HepG2 (cell line): ENCODE measurements around the gene KIF3C. TPM values are rescaled to one million over a fixed set of nuclear protein-coding genes. Genes with fewer than 3 reads are reported as not detected.

ENCODE experiments used
- CERS6 ChIP-seq: sonication (generic); formaldehyde crosslinking; IDR thresholded peaks from 2 replicates; pipeline ENCODE4 v1.5.0; 2020; ENCODE audit warnings: missing genetic modification reagents
- EEA1 ChIP-seq: sonication (generic); formaldehyde crosslinking; IDR thresholded peaks from 2 replicates; pipeline ENCODE4 v1.5.1; 2020; ENCODE audit warnings: mild to moderate bottlenecking, missing genetic modification reagents, borderline replicate concordance
- ETV6 ChIP-seq: sonication (generic); formaldehyde crosslinking; conservative IDR thresholded peaks from 2 replicates; pipeline ENCODE4 v1.4.0; 2020; ENCODE audit warnings: missing genetic modification reagents
- GATAD2A ChIP-seq: IDR thresholded peaks from 2 replicates; pipeline ENCODE4 v1.6.1; 2016
- HNRNPUL1 ChIP-seq: fragments of 200-400 bp; formaldehyde crosslinking; IDR thresholded peaks from 2 replicates; pipeline ENCODE4 v1.6.1; 2017; ENCODE audit warnings: low read depth, mild to moderate bottlenecking, low read length, moderate library complexity
- MAF1 ChIP-seq: sonication (generic); formaldehyde crosslinking; IDR thresholded peaks from 2 replicates; pipeline ENCODE4 v1.5.0; 2020; ENCODE audit warnings: missing genetic modification reagents, borderline replicate concordance
- MAFG ChIP-seq: sonication (generic); formaldehyde crosslinking; IDR thresholded peaks from 2 replicates; pipeline ENCODE4 v1.5.1; 2020; ENCODE audit warnings: mild to moderate bottlenecking, missing genetic modification reagents
- NPAS2 ChIP-seq: sonication (generic); formaldehyde crosslinking; IDR thresholded peaks from 2 replicates; pipeline ENCODE4 v1.8.0; 2022; ENCODE audit warnings: mild to moderate bottlenecking, missing genetic modification reagents, borderline replicate concordance
- PLRG1 ChIP-seq: fragments of 450-650 bp; conservative IDR thresholded peaks from 2 replicates; pipeline ENCODE4 v1.6.1; 2016
- RFXANK ChIP-seq: IDR thresholded peaks from 2 replicates; pipeline ENCODE4 v1.6.1; 2016
- SOX6 ChIP-seq, 2 experiments: fragments of 450-650 bp in 1 of 2; sonication (generic) in 1 of 2; formaldehyde crosslinking in 1 of 2; IDR thresholded peaks; 2 replicates each; pipeline versions ENCODE4 v1.4.0 to v1.6.1; 2017 to 2020; ENCODE audit warnings: antibody characterized with exemption in 1 of 2, mild to moderate bottlenecking in 1 of 2, missing genetic modification reagents in 1 of 2
- YEATS2 ChIP-seq: sonication (generic); formaldehyde crosslinking; IDR thresholded peaks from 2 replicates; pipeline ENCODE4 v1.4.0; 2020; ENCODE audit warnings: missing genetic modification reagents, borderline replicate concordance
- ZNF20 ChIP-seq: sonication (generic); formaldehyde crosslinking; IDR thresholded peaks from 2 replicates; pipeline ENCODE4 v1.4.0; 2020; ENCODE audit warnings: mild to moderate bottlenecking, moderate library complexity, missing genetic modification reagents
- ZNF274 ChIP-seq: sonication (generic); formaldehyde crosslinking; IDR thresholded peaks from 2 replicates; pipeline ENCODE4 v1.5.1; 2020; ENCODE audit warnings: mild to moderate bottlenecking, missing genetic modification reagents
- ZNF282 ChIP-seq: fragments of 450-650 bp; IDR thresholded peaks from 2 replicates; pipeline ENCODE4 v1.6.1; 2018; ENCODE audit not compliant: partially characterized antibody
- ZNF549 ChIP-seq: sonication (generic); formaldehyde crosslinking; IDR thresholded peaks from 2 replicates; pipeline ENCODE4 v1.5.0; 2020; ENCODE audit warnings: missing genetic modification reagents
- ZNF747 ChIP-seq: sonication (generic); formaldehyde crosslinking; IDR thresholded peaks from 2 replicates; pipeline ENCODE4 v1.8.1; 2023; ENCODE audit warnings: missing genetic modification reagents, mild to moderate bottlenecking, borderline replicate concordance
- polyA plus RNA-seq, 8 experiments: library from polyadenylated mRNA; depleted of rRNA in 3 of 8; stranded (reverse) in 7 of 8; unstranded in 1 of 8; fragments of >200 nt; fragmentation: Illumina TruSeq in 4 of 8; extraction: Trizol in 4 of 8; gene quantifications; 2 replicates each; pipeline versions ENCODE4 v1.2.1 to v1.2.3, GENCODE V29; 2011 to 2016; ENCODE audit warnings: low read depth in 4 of 8, missing spikeins in 1 of 8, mixed read lengths in 1 of 8; ENCODE audit not compliant: insufficient read depth in 1 of 8
- total RNA-seq, 5 experiments: library from RNA; depleted of rRNA; stranded (reverse); fragments of >200 nt; fragmentation: Illumina TruSeq; extraction: Trizol; gene quantifications; 2 replicates each; pipeline ENCODE4 v1.2.3, GENCODE V29; 2016; ENCODE audit warnings: low read depth in 1 of 5
- TF ChIP-seq, protein P1 (sequence below): sonication (generic); formaldehyde crosslinking; IDR thresholded peaks from 2 replicates; pipeline ENCODE4 v1.4.0; 2020; ENCODE audit warnings: missing genetic modification reagents
- TF ChIP-seq, protein P2 (sequence below): sonication (generic); formaldehyde crosslinking; IDR thresholded peaks from 2 replicates; pipeline ENCODE4 v1.8.0; 2022; ENCODE audit warnings: mild to moderate bottlenecking, missing genetic modification reagents, moderate library complexity
- TF ChIP-seq, protein P3 (sequence below): sonication (generic); formaldehyde crosslinking; IDR thresholded peaks from 2 replicates; pipeline ENCODE4 v1.4.0; 2020; ENCODE audit warnings: low read depth, missing genetic modification reagents
- TF ChIP-seq, protein P4 (sequence below): conservative IDR thresholded peaks from 2 replicates; pipeline ENCODE4 v1.6.1; 2018; ENCODE audit warnings: missing genetic modification reagents

The KIF3C gene
- total and polyA plus RNA-seq, 2 of the 13 experiments (the other 11 are each of a cell fraction or from before 2014, with no cell fraction given): 3.6 to 4.9 TPM

DNA sequence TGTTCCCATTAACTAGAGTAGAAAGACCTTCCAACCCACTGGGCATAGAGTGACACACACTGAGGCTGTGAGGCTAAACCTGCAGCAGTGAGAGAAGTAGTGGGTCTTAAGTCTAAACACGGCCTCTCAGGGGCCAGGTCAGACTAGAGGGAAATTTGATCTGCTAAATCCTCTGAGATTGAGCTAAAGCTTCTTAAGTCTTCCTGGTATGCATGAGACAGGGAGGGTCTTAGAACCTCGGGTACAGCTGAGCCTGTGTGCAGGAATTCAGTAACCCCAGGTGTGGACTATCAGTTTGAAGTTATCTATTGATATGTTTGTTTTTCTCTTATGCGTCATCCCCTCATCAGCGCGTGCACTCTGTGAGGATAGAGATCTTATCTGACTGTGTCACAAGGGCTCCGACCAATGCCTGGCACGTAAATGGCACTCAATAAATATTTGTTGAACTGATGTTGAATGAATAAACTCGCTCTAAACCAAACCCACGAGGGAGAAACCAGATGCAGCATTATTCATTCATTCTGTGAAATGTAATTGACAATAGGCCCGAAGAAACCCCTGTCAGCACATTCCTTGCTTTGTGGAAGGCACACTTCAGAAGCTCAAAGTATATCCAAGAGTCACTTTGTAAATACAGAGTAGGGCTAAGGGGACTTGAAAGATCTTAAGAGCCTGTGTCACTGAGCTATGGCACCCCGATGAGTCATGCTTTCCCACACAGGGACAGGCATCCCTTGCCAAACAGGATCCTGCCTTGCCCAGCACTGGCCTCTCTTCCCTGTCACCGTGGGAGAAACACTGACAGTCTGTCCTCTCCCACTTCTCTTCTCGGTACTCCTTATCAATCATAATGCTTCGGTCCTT, 29.9 kb upstream of the KIF3C start (continued):
- TF ChIP-seq ZNF747 (CRISPR knock-in tag) (no peak), HNRNPUL1 (no peak), SOX6 (IDR thresholded peaks at IDR 0.05) (no peak), SOX6 (CRISPR knock-in tag; IDR thresholded peaks at IDR 0.05) (peak; percentile 78), MAF1 (CRISPR knock-in tag) (no peak), ZNF274 (CRISPR knock-in tag) (no peak; the same call in 1 of the 2 replicates), MAFG (CRISPR knock-in tag) (no peak), EEA1 (no peak), PLRG1 (no peak), ZNF20 (CRISPR knock-in tag) (no peak), YEATS2 (CRISPR knock-in tag) (no peak), NPAS2 (CRISPR knock-in tag) (no peak), ETV6 (CRISPR knock-in tag) (no peak), RFXANK (CRISPR knock-in tag) (no peak), ZNF282 (no peak), ZNF549 (CRISPR knock-in tag) (no peak), CERS6 (CRISPR knock-in tag) (no peak), GATAD2A (CRISPR knock-in tag) (peak; percentile 81)
- TF ChIP-seq, protein P1, sequence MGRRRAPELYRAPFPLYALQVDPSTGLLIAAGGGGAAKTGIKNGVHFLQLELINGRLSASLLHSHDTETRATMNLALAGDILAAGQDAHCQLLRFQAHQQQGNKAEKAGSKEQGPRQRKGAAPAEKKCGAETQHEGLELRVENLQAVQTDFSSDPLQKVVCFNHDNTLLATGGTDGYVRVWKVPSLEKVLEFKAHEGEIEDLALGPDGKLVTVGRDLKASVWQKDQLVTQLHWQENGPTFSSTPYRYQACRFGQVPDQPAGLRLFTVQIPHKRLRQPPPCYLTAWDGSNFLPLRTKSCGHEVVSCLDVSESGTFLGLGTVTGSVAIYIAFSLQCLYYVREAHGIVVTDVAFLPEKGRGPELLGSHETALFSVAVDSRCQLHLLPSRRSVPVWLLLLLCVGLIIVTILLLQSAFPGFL (CRISPR knock-in tag): no peak
- TF ChIP-seq, protein P2, sequence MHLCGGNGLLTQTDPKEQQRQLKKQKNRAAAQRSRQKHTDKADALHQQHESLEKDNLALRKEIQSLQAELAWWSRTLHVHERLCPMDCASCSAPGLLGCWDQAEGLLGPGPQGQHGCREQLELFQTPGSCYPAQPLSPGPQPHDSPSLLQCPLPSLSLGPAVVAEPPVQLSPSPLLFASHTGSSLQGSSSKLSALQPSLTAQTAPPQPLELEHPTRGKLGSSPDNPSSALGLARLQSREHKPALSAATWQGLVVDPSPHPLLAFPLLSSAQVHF (CRISPR knock-in tag): no peak
- TF ChIP-seq, protein P3, sequence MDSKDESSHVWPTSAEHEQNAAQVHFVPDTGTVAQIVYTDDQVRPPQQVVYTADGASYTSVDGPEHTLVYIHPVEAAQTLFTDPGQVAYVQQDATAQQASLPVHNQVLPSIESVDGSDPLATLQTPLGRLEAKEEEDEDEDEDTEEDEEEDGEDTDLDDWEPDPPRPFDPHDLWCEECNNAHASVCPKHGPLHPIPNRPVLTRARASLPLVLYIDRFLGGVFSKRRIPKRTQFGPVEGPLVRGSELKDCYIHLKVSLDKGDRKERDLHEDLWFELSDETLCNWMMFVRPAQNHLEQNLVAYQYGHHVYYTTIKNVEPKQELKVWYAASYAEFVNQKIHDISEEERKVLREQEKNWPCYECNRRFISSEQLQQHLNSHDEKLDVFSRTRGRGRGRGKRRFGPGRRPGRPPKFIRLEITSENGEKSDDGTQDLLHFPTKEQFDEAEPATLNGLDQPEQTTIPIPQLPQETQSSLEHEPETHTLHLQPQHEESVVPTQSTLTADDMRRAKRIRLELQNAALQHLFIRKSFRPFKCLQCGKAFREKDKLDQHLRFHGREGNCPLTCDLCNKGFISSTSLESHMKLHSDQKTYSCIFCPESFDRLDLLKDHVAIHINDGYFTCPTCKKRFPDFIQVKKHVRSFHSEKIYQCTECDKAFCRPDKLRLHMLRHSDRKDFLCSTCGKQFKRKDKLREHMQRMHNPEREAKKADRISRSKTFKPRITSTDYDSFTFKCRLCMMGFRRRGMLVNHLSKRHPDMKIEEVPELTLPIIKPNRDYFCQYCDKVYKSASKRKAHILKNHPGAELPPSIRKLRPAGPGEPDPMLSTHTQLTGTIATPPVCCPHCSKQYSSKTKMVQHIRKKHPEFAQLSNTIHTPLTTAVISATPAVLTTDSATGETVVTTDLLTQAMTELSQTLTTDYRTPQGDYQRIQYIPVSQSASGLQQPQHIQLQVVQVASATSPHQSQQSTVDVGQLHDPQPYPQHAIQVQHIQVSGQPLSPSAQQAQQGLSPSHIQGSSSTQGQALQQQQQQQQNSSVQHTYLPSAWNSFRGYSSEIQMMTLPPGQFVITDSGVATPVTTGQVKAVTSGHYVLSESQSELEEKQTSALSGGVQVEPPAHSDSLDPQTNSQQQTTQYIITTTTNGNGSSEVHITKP (CRISPR knock-in tag): no peak
- TF ChIP-seq, protein P4, sequence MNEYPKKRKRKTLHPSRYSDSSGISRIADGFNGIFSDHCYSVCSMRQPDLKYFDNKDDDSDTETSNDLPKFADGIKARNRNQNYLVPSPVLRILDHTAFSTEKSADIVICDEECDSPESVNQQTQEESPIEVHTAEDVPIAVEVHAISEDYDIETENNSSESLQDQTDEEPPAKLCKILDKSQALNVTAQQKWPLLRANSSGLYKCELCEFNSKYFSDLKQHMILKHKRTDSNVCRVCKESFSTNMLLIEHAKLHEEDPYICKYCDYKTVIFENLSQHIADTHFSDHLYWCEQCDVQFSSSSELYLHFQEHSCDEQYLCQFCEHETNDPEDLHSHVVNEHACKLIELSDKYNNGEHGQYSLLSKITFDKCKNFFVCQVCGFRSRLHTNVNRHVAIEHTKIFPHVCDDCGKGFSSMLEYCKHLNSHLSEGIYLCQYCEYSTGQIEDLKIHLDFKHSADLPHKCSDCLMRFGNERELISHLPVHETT (CRISPR knock-in tag): no peak
